HG03520 (cell line): ENCODE measurements around the gene DTX4.

Source experiments
- ATAC-seq: cut with Tn5 transposase; IDR thresholded peaks from one replicate; pipeline ENCODE4 v1.9.1; 2021; ENCODE audit warnings: mild to moderate bottlenecking, moderate library complexity; ENCODE audit not compliant: unreplicated experiment

Gene DTX4

GRCh38 chr11:59216641-59217564, 45.0 kb downstream of the DTX4 start:
- ATAC-seq, result peak; percentile 87

GRCh38 chr11:59218319-59218718, 46.4 kb downstream of the DTX4 start:
- ATAC-seq, result no peak

- no peak for ATAC-seq
Observed at GRCh38 chr11:59218893-59219292, 47.0 kb downstream of the DTX4 start.

- no peak for ATAC-seq
Observed at GRCh38 chr11:59219836-59220235, 47.9 kb downstream of the DTX4 start.

- no peak for ATAC-seq
Observed at GRCh38 chr11:59221441-59221840, 49.5 kb downstream of the DTX4 start.

- no peak for ATAC-seq
Observed at GRCh38 chr11:59222464-59223060, 50.6 kb downstream of the DTX4 start.

- no peak for ATAC-seq
Observed at GRCh38 chr11:59223177-59223576, 51.2 kb downstream of the DTX4 start.

- ATAC-seq, result no peak
Observed at GRCh38 chr11:59223611-59224010, 51.7 kb downstream of the DTX4 start.

GRCh38 chr11:59224351-59224928, 52.5 kb downstream of the DTX4 start:
- ATAC-seq, result peak; percentile 56

- peak; percentile 37 for ATAC-seq
Observed at GRCh38 chr11:59225017-59225416, 53.1 kb downstream of the DTX4 start.

- no peak for ATAC-seq
Observed at GRCh38 chr11:59226396-59226795, 54.5 kb downstream of the DTX4 start.

- no peak for ATAC-seq
Observed at GRCh38 chr11:59240322-59240721, 68.4 kb downstream of the DTX4 start.

- no peak for ATAC-seq
Observed at GRCh38 chr11:59243633-59244032, 71.7 kb downstream of the DTX4 start.

- ATAC-seq, result no peak
Observed at GRCh38 chr11:59247531-59248227, 75.7 kb downstream of the DTX4 start.

- no peak for ATAC-seq
Observed at GRCh38 chr11:59249535-59249934, 77.6 kb downstream of the DTX4 start.

- no peak for ATAC-seq
Observed at GRCh38 chr11:59253001-59253400, 81.1 kb downstream of the DTX4 start.

- no peak for ATAC-seq
Observed at GRCh38 chr11:59254286-59254685, 82.4 kb downstream of the DTX4 start.

- no peak for ATAC-seq
Observed at GRCh38 chr11:59255281-59255680, 83.3 kb downstream of the DTX4 start.
